RWPE2 (cell line): ENCODE data around the gene DNAH11.

ENCODE experiments used
- ATAC-seq: fragments of 200-7000 bp; cut with Tn5 transposase; 3 replicates; pipeline ENCODE4 v1.9.1; 2021; ENCODE audit warnings: low read depth
- DNase-seq: peaks from one replicate; pipeline ENCODE4 v3.0.0-alpha.2; 2020; ENCODE audit warnings: low spot score
- H3K27ac ChIP-seq: fragments of 450-650 bp; 2 replicates; pipeline ENCODE4 v1.5.1; 2017; ENCODE audit warnings: mild to moderate bottlenecking; ENCODE audit not compliant: poor library complexity, severe bottlenecking
- H3K27me3 ChIP-seq: fragments of 250-450 bp; sonication (Bioruptor Pico); 2 replicates; pipeline ENCODE4 v1.5.1; 2021; ENCODE audit warnings: mild to moderate bottlenecking, moderate library complexity; ENCODE audit not compliant: insufficient read depth, poor library complexity, severe bottlenecking
- H3K36me3 ChIP-seq: fragments of 250-450 bp; sonication (Bioruptor Pico); 2 replicates; pipeline ENCODE4 v1.5.1; 2020; ENCODE audit warnings: low read depth, mild to moderate bottlenecking, moderate library complexity
- H3K4me1 ChIP-seq: fragments of 250-450 bp; sonication (Bioruptor Pico); 2 replicates; pipeline ENCODE4 v1.5.1; 2021; ENCODE audit warnings: mild to moderate bottlenecking, moderate library complexity; ENCODE audit not compliant: insufficient read depth, poor library complexity, severe bottlenecking
- H3K4me3 ChIP-seq: fragments of 250-450 bp; sonication (Bioruptor Pico); 2 replicates; pipeline ENCODE4 v1.5.1; 2021; ENCODE audit warnings: mild to moderate bottlenecking, moderate library complexity; ENCODE audit not compliant: severe bottlenecking
- H3K9me3 ChIP-seq: fragments of 250-450 bp; sonication (Bioruptor Pico); 2 replicates; pipeline ENCODE4 v1.5.1; 2021; ENCODE audit warnings: mild to moderate bottlenecking, moderate library complexity; ENCODE audit not compliant: severe bottlenecking
- TF ChIP-seq, protein P1 (sequence below): fragments of 450-650 bp; IDR thresholded peaks from one replicate; pipeline ENCODE4 v1.5.1; 2017; ENCODE audit warnings: mild to moderate bottlenecking, moderate library complexity; ENCODE audit not compliant: poor library complexity, severe bottlenecking

DNAH11 gene

DNA sequence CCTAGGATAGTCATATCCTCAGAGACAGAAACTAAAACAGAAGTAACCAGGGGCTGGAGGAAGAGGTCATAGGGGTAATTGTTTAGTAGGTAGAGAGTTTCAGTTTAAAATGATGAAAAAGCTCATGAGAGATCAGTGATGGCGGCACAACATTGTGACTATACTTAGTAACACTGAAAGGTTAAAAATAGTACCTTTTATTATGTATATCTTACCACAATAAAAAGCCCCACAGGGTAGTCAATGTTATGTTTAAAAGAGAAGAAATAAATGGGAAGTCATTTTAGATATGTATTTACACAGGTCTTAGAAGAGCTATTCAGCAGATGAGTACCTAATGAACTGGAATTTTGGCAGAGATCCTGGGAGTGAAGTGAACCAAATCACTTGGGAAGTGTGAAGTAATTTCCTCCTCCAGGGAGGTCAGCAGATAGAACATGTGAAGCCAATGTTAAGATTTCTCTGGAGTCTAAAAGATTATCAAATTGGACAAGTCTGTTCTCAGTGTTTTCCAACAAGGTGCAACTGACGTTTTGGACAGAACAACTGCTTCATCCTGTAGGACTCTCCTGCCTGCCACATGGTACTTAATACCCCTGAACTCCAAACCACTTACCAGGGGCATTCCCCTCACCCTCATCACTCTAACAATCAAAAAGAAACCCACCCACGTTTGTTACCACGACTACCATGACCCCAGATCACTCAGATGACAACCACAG is 396.5 kb downstream of the DNAH11 start:
- no peak for DNase-seq
- TF ChIP-seq, protein P1, sequence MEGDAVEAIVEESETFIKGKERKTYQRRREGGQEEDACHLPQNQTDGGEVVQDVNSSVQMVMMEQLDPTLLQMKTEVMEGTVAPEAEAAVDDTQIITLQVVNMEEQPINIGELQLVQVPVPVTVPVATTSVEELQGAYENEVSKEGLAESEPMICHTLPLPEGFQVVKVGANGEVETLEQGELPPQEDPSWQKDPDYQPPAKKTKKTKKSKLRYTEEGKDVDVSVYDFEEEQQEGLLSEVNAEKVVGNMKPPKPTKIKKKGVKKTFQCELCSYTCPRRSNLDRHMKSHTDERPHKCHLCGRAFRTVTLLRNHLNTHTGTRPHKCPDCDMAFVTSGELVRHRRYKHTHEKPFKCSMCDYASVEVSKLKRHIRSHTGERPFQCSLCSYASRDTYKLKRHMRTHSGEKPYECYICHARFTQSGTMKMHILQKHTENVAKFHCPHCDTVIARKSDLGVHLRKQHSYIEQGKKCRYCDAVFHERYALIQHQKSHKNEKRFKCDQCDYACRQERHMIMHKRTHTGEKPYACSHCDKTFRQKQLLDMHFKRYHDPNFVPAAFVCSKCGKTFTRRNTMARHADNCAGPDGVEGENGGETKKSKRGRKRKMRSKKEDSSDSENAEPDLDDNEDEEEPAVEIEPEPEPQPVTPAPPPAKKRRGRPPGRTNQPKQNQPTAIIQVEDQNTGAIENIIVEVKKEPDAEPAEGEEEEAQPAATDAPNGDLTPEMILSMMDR = no peak
- H3K4me3 ChIP-seq = no peak overlapping the region
- ATAC-seq = peak; percentile 50
- peaks cover 2% of the 10 kb centered on the region for H3K9me3 ChIP-seq
- H3K4me1 ChIP-seq = peaks cover 27% of the 10 kb centered on the region
- no peak overlapping the region for H3K27ac ChIP-seq
- H3K27me3 ChIP-seq = no peaks in the 10 kb centered on the region
- peaks cover 50% of the 10 kb centered on the region for H3K36me3 ChIP-seq

DNA sequence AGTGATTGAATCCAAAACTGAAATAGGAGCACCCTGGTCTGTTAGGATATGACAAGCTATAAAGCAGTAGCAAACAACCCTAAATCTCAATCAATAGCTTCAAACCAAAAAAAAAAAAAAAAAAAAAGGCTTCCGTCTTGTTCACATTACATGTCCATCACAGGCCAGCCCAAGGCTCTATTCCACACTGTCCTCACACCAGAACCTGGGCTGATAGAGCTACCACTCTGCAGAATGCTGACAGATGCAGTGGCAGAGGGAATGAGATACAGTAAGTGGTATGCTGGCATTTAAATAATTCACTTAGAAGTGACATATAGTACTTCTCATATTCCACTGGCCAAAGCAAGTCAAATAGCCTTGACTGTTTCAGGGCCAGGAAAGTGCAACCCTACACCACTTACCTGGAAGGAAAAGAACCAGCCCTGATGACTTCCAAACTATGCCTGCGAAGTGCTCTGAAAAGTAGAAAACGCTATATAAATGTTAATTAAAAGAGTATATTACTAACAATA is 397.1 kb downstream of the DNAH11 start:
- no peak for DNase-seq
- no peak for ATAC-seq
- TF ChIP-seq, protein P1 = no peak
- Histone ChIP-seq H3K27me3 (no peaks in the 10 kb centered on the region), H3K4me1 (peaks cover 27% of the 10 kb centered on the region), H3K36me3 (peaks cover 45% of the 10 kb centered on the region), H3K27ac (no peak overlapping the region), H3K4me3 (no peak overlapping the region), H3K9me3 (peaks cover 2% of the 10 kb centered on the region)

DNA sequence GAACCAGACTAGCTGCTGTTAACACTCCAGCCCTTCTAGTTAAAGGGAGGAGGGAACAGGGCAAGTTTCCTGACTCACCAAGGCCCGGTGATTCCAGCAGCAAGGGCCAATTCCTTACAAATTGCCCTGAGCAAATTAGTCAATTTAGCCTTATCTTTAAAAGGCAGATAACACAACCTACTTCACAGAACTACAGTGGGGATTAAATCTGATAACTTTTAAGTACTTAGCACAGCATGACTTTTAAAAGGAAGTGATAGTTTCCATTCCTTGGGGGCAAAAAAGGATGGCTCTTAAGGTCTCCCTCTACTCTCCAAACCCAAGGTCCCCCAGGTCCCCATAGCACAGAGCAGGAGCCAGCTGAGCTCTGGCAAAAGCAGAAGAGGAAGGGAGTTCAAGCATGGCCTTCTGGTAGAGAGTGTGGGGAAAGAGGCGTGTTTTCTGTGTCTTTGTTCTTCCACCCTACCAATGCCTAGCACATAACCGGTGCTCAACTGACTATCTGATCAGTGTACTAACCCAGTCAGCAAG is 398.8 kb downstream of the DNAH11 start:
- H3K4me1 ChIP-seq = peaks cover 33% of the 10 kb centered on the region
- H3K27ac ChIP-seq = peak overlapping the region; percentile 85
- DNase-seq = no peak

DNA sequence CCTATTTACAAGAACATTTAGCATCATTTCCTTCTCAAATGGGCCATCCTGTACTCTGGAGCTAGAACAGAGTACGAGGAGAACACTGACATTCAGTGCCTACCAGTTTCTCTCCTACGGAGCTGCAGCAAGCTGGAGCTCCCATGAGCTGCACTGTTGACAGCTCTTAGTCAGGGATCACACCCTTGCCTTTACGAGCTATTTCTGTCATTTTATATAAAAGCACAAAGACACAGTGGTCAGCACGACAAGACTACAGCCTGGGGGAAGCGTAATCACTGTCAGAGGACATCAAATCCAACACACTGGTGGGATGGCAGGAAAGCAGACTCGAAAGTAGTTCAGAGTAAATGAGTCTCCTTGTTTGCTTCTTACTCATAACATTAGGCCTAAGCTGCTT is 400.1 kb downstream of the DNAH11 start:
- DNase-seq = no peak
- Histone ChIP-seq H3K4me3 (no peak overlapping the region), H3K9me3 (no peaks in the 10 kb centered on the region), H3K27me3 (no peaks in the 10 kb centered on the region), H3K4me1 (peaks cover 38% of the 10 kb centered on the region), H3K36me3 (peaks cover 20% of the 10 kb centered on the region), H3K27ac (peak overlapping the region; percentile 85)
- ATAC-seq = no peak
- TF ChIP-seq, protein P1 = no peak

More for the DNA sequence above, 398.8 kb downstream of the DNAH11 start:
- Histone ChIP-seq H3K4me3 (no peak overlapping the region), H3K27me3 (no peaks in the 10 kb centered on the region), H3K36me3 (peaks cover 33% of the 10 kb centered on the region), H3K9me3 (peaks cover 2% of the 10 kb centered on the region)
- TF ChIP-seq, protein P1 = no peak
- ATAC-seq = peak; percentile 5; the same call in 1 of the 3 replicates

DNA sequence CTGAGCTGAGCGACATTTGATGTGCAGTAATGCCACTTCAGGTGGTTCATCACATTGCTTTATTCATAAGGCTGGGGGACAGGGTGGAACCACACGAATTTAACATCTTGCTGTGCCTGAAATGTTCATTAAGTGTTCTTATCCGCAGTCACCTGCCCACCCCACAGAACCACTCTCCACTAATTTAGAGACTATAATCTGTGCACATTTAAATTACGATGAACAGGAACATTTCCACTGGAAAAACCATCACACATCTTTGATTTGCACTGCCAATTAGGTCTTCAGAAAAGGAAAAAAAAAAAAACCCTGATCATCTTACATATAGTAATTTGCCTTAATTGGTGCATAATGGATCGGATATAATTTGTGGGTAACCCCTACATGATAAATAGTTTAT is 400.6 kb downstream of the DNAH11 start:
- ATAC-seq (no peak), DNase-seq (no peak)
- TF ChIP-seq, protein P1 = no peak
- Histone ChIP-seq H3K27ac (peak overlapping the region; percentile 85), H3K4me1 (peaks cover 38% of the 10 kb centered on the region), H3K4me3 (no peak overlapping the region), H3K9me3 (no peaks in the 10 kb centered on the region), H3K36me3 (peaks cover 15% of the 10 kb centered on the region), H3K27me3 (no peaks in the 10 kb centered on the region)
